Jurkat, Clone E6-1 (cell line): Measurements from ENCODE around the gene ETV4.
"Not testable (repeated sequence)": the region's sequence is repeated elsewhere in the genome, so short reads cannot be mapped to it uniquely, and the experiment has no call there.

ENCODE experiments used
- DNase-seq: peaks from one replicate; pipeline ENCODE4 v3.0.0-alpha.2; 2011; ENCODE audit warnings: low read depth, low spot score
- H3K4me3 ChIP-seq: 2 replicates; pipeline ENCODE4 v1.5.1; 2011; ENCODE audit warnings: mild to moderate bottlenecking, low read length, control low read depth, moderate library complexity

Gene ETV4

DNA sequence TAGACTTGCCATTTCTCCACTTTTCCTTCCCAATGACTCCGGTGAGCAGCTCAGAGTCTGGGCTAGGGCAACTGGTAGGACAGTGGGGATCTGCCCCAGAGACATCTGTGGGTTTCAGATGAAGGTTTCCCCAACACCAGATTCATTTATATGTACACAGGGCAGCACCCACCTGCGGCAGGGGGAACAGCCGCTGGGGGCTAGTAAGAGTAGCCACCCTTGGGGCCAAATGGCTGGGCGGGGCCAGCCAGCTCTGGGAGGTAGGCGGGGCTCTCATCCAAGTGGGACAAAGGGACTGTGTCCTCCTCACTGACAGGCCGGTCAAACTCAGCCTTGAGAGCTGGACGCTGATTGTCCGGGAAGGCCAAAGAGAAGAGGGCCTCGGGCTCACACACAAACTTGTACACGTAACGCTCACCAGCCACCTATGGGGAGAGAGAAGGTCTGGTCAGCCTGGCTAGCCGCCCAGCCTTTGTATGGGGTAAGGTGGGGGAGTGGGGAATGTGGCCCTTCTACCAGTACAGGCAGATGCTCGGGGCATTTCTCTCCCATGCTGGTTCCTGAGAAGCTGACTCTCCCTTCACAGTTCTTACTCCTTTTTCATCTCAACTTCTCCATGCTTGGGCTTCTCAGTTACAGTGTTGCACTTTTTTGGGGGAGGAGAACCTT is 17.7 kb downstream of the ETV4 start:
- no peak overlapping the region for H3K4me3 ChIP-seq
- DNase-seq, result no peak

DNA sequence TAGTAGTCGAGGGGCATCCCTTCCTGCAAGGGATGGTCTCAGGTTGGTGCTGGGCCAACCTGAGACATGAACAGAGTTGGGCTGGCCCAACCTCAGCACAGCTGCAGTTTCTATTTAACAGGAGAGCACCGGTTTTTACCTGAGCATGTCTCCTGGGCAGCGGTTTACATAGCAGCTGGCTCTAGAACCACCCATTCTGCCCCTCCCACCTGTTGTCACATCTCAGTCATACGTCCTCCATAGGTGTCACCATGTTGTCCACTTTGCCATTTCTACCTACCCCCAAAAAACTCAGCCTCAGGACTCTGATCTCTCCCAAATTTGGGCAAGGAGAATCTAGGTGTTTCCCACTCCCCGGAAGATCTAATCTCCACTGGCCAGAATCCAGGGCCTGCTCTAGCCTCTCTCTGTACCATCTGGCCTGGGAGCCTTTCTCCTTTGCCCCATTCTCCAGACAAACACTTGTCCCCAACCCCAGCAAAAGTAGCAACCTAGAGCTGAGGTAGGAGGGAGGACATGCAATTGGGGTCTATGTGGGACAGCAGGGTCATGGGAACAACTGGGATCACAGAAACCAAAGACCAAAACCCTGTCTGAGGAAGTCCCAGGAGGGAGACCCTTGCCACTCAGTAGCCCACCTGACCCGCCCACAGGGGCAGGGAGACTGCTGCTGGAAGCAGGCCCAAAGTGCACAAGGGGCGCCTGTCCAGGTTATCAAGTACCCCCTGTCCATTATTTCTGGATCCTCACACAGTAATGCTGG is 19.1 kb downstream of the ETV4 start:
- H3K4me3 ChIP-seq, result no peak overlapping the region
- no peak for DNase-seq

DNA sequence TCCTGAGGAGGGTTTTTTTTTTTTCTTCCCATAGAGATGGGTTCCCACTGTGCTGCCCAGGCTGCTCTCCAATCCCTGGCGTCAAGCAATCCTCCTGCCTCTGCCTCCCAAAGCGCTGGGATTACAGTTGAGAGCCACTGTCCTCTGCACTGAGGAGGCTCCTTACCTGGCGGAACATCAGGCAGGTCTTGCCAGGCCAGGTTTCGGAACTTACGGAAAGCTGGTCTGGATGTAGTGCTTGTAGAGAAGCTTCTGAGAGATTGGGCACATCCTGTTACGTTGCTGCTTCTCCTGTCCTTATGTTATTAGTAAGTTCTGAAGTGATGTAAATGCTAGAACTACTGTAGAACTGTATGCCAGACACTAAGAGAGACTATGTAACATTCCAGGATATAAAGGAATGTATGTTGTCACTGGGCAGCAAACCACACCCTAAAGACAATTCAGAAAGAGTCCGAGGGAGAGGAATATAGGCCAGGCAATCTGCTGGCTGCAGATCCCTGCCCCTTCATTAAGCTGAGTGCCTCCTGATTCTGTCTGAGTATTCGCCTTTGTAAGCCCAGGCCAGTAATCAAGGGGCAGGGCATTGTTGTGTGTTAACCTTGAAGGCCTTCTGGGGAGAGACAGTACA is 21.1 kb downstream of the ETV4 start:
- H3K4me3 ChIP-seq, result no peak overlapping the region
- DNase-seq, result no peak

DNA sequence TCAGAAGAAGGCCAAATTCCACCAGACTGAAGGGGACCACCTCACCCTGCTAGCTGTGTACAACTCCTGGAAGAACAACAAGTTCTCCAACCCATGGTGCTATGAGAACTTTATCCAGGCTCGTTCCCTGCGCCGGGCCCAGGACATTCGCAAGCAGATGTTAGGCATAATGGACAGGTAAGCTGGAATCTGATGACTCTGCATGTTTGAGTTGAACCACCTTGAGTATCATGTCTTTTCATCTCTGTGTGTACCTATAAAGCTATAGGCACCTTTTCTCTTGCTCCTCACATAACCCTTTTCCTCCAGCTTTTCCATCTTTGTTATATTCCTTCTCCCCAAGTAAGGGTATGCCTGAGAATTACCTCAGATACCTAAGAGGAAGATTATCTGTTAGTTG is 24.8 kb downstream of the ETV4 start:
- DNase-seq, result no peak
- H3K4me3 ChIP-seq, result no peak overlapping the region

DNA sequence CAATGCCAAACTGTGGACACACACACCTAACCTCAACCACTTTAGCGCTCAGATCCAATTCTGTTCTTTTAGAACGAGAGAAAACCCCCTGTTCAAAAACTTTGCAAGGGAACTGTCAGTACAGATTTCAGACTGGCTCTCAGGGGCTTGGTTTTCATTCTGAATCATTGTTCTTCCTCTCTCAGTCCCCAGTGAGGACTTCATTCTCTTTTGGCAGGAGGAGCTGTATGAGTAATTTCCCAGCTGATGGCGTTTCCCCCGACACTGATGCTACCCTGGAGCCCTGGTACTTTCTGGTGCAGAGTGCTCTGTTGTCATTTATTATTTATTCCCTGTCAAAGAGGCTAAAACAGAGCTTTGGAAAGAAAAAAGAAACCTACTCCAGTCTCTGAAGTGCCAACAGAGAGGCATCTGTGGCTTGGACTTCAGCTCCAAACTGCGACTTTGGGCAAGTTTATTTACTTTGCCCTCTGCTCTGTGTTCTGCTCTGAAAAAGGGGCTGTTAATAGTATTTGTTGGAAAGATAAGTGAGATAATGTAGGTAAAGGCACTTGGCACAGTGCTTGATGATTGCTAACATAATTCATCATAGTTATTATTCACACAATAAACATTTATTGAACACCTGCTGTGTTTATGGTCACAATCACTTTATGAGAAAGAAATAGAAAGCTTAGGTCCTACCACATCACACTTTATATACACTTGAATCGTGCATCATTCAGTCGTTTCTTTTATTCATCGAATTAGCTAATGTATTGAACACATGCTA is 28.3 kb downstream of the ETV4 start:
- no peak overlapping the region for H3K4me3 ChIP-seq
- DNase-seq, result no peak

DNA sequence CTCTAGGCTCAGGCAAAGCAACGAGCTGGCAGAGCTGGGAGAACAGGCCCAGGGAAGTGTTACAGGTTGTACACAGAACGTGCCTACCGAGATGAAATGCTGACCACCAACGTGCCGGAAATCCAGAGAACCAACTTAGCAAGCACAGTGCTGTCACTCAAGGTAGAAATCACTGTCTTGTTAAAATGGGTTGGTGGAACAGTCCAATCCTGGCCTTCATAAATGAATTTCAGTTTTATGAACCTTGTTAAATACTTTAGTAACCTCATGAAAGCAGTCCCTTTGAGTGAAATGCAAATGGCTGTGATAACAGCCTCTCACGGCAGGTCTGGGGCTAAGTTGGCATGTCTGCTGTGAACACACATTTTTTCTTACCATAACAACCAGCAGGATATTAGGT is 29.0 kb downstream of the ETV4 start:
- no peak for DNase-seq
- H3K4me3 ChIP-seq, result no peak overlapping the region

DNA sequence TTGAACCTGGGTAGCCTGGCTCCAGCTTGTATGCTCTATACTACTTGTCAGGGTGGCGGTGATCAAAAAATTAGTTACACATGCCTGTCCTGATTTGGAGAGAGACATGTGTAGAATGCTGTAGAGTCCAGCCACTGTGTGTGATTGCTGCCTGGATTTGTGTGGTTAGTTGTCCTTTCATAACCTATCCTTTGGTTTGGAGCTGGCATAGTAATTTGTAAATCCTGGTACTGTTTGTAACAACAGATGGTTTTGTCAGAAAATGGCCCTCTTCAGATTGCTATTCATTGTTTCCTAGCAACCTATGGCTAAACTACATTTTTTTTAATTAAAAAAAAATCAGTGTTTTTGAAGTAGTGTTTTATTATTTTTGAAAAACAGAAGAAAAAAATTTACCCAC is 30.5 kb downstream of the ETV4 start:
- DNase-seq, result no peak

DNA sequence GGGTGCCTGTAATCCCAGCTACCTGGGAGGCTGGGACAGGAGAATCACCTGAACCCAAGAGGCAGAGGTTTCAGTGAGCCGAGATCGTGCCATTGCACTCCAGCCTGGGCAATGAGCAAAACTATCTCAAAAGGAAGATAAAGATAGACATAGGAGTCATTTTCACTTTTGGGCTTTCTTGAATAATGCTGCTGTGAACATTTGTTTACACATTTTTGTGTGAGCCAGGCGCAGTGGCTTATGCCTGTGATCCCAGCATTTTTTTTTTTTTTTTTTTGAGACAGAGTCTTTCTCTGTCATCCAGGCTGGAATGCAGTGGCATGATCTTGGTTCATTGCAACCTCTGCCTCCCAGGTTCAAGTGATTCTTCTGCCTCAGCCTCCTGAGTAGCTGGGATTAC is 34.9 kb downstream of the ETV4 start:
- not testable (repeated sequence) for H3K4me3 ChIP-seq, DNase-seq

More for the DNA sequence above, 30.5 kb downstream of the ETV4 start:
- H3K4me3 ChIP-seq, result no peak overlapping the region

DNA sequence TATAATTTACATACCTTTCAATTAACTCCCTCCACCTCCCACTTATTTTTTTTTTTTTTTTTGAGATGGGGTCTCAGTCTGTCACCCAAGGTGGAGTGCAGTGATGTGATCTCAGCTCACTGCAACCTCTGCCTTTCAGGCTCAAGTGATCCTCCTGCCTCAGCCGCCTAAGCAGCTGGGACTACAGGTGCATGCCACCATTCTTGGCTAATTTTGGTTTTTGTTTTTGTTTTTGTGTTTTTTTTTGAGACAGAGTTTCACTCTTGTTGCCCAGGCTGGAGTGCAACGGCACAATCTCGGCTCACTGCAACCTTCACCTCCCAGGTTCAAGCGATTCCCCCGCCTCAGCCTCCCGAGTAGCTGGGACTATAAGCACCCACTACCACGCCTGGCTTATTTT is 36.7 kb downstream of the ETV4 start:
- not testable (repeated sequence) for H3K4me3 ChIP-seq, DNase-seq

DNA sequence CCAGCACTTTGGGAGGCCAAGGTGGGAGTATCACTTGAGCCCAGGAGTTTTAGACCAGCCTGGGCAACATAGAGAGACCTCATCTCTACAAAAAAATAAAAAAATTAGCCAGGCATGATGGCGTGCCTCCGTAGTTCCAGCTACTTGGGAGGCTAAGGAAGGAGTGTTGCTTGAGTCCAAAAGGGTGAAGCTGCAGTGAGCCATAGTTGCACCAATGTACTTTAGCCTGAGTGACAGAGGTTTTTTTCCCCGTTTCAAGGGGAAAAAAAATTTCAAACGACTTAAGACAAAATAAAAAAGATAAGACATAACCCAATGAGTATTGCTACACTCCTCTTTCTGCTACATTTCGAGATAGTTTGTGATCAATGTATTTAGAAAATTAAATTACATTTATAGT is 55.5 kb downstream of the ETV4 start:
- H3K4me3 ChIP-seq, result no peak overlapping the region
- no peak for DNase-seq

DNA sequence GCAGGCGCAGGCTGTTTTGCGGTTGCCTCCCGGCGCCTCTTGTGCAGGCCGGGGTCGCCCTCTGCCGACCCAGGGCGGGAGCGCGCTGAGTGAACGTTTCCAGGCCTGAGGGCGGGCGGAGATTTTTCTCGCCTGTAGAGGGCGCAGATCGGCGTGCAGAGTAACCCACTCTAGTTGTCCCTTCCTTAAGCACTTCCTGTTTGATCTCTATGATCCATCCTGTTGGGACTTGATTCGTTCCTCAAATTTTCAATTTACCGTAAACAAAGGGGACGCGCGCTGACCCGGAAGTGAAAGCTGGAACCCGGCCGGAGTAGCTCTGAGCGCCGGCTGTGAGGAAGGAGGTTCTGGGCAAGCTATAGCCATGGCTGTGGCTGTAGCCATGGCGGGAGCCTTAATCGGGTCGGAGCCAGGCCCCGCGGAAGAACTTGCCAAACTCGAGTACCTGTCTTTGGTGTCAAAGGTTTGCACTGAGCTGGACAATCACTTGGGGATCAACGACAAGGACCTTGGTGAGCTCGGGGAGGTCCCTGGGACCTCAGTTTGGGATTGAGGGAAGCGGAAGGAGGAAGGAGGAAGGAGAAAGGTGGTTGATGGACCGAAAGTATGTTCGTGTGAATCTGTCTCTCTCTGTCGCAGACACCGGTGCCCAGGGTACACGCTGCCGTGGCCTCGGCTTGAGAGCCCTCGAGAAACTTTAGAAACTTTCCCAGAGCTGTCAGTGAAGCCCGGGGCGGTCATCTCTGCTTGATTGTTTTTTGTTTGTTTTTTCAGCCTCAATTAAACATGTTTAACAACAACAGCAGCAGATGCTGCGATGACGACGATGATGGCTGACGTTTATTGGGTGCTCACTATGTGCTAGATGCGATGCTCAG is 62.2 kb downstream of the ETV4 start, which contains the start of gene DHX8:
DHX8 (plus strand) TSS at position 302 of the 878 bp plus-strand sequence; CDS start at position 365, 63 bp downstream.
- H3K4me3 ChIP-seq, result peak within 1 kb of the TSS; percentile 99

DNA sequence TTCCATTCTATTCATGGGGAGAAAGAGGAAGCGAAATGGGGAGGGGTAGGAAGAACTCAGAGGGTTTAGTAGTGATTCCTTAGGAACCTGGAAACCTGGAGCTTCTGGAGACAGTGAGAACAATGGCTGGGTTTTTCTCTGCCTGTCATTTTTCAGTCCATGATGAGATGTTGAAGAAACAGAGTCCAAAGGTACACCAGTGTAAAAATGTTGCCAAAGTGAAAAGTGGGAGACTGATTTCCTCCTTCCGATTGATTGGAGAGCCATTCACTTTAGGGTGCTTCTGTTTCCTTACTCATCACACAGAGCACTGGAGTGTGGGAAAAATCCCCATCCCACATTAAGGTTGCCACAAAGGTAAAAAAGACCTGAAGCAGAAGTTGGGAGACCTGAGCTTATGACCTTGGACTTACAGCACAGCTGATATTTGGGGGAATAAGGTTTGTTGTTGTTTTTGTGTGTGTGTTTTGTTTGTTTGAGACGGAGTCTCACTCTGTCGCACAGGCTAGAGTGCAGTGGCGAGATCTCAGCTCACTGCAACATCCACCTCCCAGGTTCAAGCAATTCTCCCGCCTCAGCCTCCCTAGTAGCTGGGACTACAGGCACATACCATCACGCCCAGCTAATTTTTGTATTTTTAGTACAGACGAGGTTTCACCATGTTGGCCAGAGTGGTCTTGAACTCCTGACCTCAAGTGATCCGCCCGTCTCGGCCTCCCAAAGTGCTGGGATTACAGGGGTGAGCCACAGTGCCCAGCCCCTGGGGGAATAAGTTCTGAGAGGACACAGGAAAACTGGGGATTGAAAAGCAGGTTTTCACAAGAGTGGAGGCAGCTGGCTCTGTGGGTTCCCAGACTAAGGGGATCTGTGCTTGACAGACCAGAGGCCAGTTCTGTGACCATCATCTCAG is 63.8 kb downstream of the ETV4 start:
- no peak for DNase-seq
- H3K4me3 ChIP-seq, result no peak overlapping the region

More for the DNA sequence above, 62.2 kb downstream of the ETV4 start, which contains the start of gene DHX8:
- peak; percentile 98 for DNase-seq

DNA sequence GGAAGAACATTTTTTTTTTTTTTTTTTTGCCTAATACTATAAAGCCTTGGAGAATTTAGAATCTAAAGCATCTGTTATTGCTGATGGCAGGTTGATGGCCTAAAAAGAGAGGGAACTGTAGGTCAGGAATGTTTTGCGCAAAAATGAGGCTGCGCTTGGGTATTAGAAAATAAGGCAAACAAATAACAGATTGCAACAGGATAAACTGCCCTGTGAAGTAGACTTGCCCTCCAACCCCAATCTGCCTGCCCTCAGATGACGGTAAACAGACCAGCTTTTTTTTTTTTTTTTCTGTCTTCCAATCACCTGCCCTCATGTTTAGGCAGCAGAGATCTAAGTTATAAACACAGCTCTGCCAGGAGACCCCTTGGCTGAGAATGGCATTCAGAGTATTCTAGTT is 66.2 kb downstream of the ETV4 start:
- no peak overlapping the region for H3K4me3 ChIP-seq
- DNase-seq, result no peak
